ENCODE results near the gene PNPLA1.

- TF ChIP-seq CTCF (tag by site-specific recombination; IDR thresholded peaks at IDR 0.05), result no peak
- TF ChIP-seq ZNF423 (tag by site-specific recombination; IDR thresholded peaks at IDR 0.05), result no peak
- TF ChIP-seq PBX3 (CRISPR knock-in tag; IDR thresholded peaks at IDR 0.05), result no peak
- no peak for TF ChIP-seq ZNF248 (tag by site-specific recombination; IDR thresholded peaks at IDR 0.05)
- TF ChIP-seq ZNF311 (tag by site-specific recombination; IDR thresholded peaks at IDR 0.05; ENCODE audit: borderline replicate concordance), result no peak
- no peak for TF ChIP-seq SETDB1 (IDR thresholded peaks at IDR 0.05; ENCODE audit: insufficient read length, low read length)
- no peak for TF ChIP-seq SP2 (tag by site-specific recombination; IDR thresholded peaks at IDR 0.05)
- TF ChIP-seq SALL2 (tag by site-specific recombination; IDR thresholded peaks at IDR 0.05; ENCODE audit: borderline replicate concordance), result no peak
- no peak for TF ChIP-seq ZNF133 (tag by site-specific recombination; IDR thresholded peaks at IDR 0.05)
Measured at GRCh38 chr6:36319821-36320220, 50.0 kb downstream of the PNPLA1 start.

Measured in HEK293 (cell line).